Stimulated activated CD8-positive, alpha-beta memory T cell treated with anti-CD3 and anti-CD28 coated beads, Interleukin-7, amount 100 ng/mL, for 1 hour (primary cell): ENCODE measurements around the gene PI4KA.
"Not testable (repeated sequence)": the region's sequence is repeated elsewhere in the genome, so short reads cannot be mapped to it uniquely, and the experiment has no call there.

Experiments
- DNase-seq, 2 donors: peaks; one replicate each; pipeline ENCODE4 v3.0.0-alpha.2; 2020; ENCODE audit warnings: low read depth in 2 of 2

Gene PI4KA

GRCh38 chr22:20749453-20749852 lies 109.2 kb downstream of the PI4KA start:
- DNase-seq = no peak

GRCh38 chr22:20748731-20749428 lies 109.7 kb downstream of the PI4KA start:
- no peak for DNase-seq

GRCh38 chr22:20748082-20748481 lies 110.5 kb downstream of the PI4KA start:
- DNase-seq = no peak

GRCh38 chr22:20747223-20747622 lies 111.4 kb downstream of the PI4KA start:
- DNase-seq = no peak

- no peak for DNase-seq
Observed at GRCh38 chr22:20746431-20747189, 112.0 kb downstream of the PI4KA start.

GRCh38 chr22:20745119-20745518 lies 113.5 kb downstream of the PI4KA start:
- no peak for DNase-seq

GRCh38 chr22:20744456-20744855 lies 114.2 kb downstream of the PI4KA start:
- DNase-seq = no peak

GRCh38 chr22:20742764-20743163 lies 115.8 kb downstream of the PI4KA start:
- no peak for DNase-seq

- DNase-seq = no peak
Observed at GRCh38 chr22:20741634-20742581, 116.7 kb downstream of the PI4KA start.

- no peak for DNase-seq
Observed at GRCh38 chr22:20741008-20741633, 117.5 kb downstream of the PI4KA start.

GRCh38 chr22:20740222-20740951 lies 118.2 kb downstream of the PI4KA start:
- no peak for DNase-seq

GRCh38 chr22:20738394-20739089 lies 120.1 kb downstream of the PI4KA start:
- DNase-seq = no peak

GRCh38 chr22:20736891-20737290 lies 121.7 kb downstream of the PI4KA start:
- not testable (repeated sequence) for DNase-seq

- not testable (repeated sequence) for DNase-seq
Observed at GRCh38 chr22:20735356-20736162, 123.1 kb downstream of the PI4KA start.

- DNase-seq = not testable (repeated sequence)
Observed at GRCh38 chr22:20732431-20732830, 126.2 kb downstream of the PI4KA start.

- DNase-seq = no peak
Observed at GRCh38 chr22:20729194-20729593, 129.4 kb downstream of the PI4KA start.

- no peak for DNase-seq
Observed at GRCh38 chr22:20728523-20729190, 130.0 kb downstream of the PI4KA start.

- DNase-seq = no peak
Observed at GRCh38 chr22:20727118-20728015, 131.2 kb downstream of the PI4KA start.
